Trophoblast cell (in vitro differentiated cells and primary cell): ENCODE data around the gene CTCF.

ENCODE experiments used
- DNase-seq, 2 donors: peaks; one replicate each; pipeline ENCODE4 v3.0.0-alpha.2; 2016
- H2AFZ ChIP-seq: 2 replicates; pipeline ENCODE4 v1.6.1; 2013; ENCODE audit warnings: low read length, moderate library complexity, mild to moderate bottlenecking; ENCODE audit not compliant: insufficient read depth, poor library complexity
- H2AK5ac ChIP-seq: 2 replicates; pipeline ENCODE4 v1.6.1; 2013; ENCODE audit warnings: mild to moderate bottlenecking, low read length
- H2BK120ac ChIP-seq: 2 replicates; pipeline ENCODE4 v1.6.1; 2013; ENCODE audit warnings: low read length, mild to moderate bottlenecking, moderate library complexity; ENCODE audit not compliant: insufficient read depth, poor library complexity
- H2BK12ac ChIP-seq: 2 replicates; pipeline ENCODE4 v1.6.1; 2013; ENCODE audit warnings: mild to moderate bottlenecking, low read length, moderate library complexity
- H2BK5ac ChIP-seq: 2 replicates; pipeline ENCODE4 v1.6.1; 2013; ENCODE audit warnings: low read length, low read depth, moderate library complexity, mild to moderate bottlenecking; ENCODE audit not compliant: poor library complexity
- H3K14ac ChIP-seq: 2 replicates; pipeline ENCODE4 v1.6.1; 2013; ENCODE audit warnings: mild to moderate bottlenecking, low read length
- H3K18ac ChIP-seq: 2 replicates; pipeline ENCODE4 v1.6.1; 2013; ENCODE audit warnings: mild to moderate bottlenecking, low read length
- H3K23ac ChIP-seq: 2 replicates; pipeline ENCODE4 v1.6.1; 2013; ENCODE audit warnings: low read length
- H3K27ac ChIP-seq: 2 replicates; pipeline ENCODE4 v1.5.1; 2013; ENCODE audit warnings: low read depth, mild to moderate bottlenecking, inconsistent platforms, low read length, moderate library complexity
- H3K27me3 ChIP-seq: 2 replicates; pipeline ENCODE4 v1.6.1; 2013; ENCODE audit warnings: inconsistent platforms, mild to moderate bottlenecking, low read length, moderate library complexity; ENCODE audit not compliant: insufficient read depth
- H3K36me3 ChIP-seq, 2 experiments: 1 replicate in 1 of 2; 2 replicates in 1 of 2; pipeline ENCODE4 v1.6.1; 2013; ENCODE audit warnings: low read length in 2 of 2, mild to moderate bottlenecking in 2 of 2, moderate library complexity in 1 of 2; ENCODE audit not compliant: insufficient read depth in 2 of 2, control insufficient read depth in 1 of 2
- H3K4ac ChIP-seq: 2 replicates; pipeline ENCODE4 v1.6.1; 2013; ENCODE audit warnings: low read depth, mild to moderate bottlenecking, low read length, moderate library complexity
- H3K4me1 ChIP-seq, 2 experiments: 1 replicate in 1 of 2; 2 replicates in 1 of 2; pipeline ENCODE4 v1.6.1; 2013; ENCODE audit warnings: low read length in 2 of 2, mild to moderate bottlenecking in 2 of 2, moderate library complexity in 1 of 2; ENCODE audit not compliant: insufficient read depth in 2 of 2, control insufficient read depth in 1 of 2
- H3K4me2 ChIP-seq: 2 replicates; pipeline ENCODE4 v1.6.1; 2013; ENCODE audit warnings: inconsistent platforms, mild to moderate bottlenecking, low read length, moderate library complexity
- H3K4me3 ChIP-seq: 2 replicates; pipeline ENCODE4 v1.5.1; 2013; ENCODE audit warnings: mild to moderate bottlenecking, low read depth, low read length, inconsistent platforms
- H3K79me1 ChIP-seq: one replicate; pipeline ENCODE4 v1.6.1; 2013; ENCODE audit warnings: low read length
- H3K79me2 ChIP-seq: 2 replicates; pipeline ENCODE4 v1.6.1; 2013; ENCODE audit warnings: low read length, mild to moderate bottlenecking; ENCODE audit not compliant: control insufficient read depth, insufficient read depth, poor library complexity
- H3K9ac ChIP-seq: 2 replicates; pipeline ENCODE4 v1.6.1; 2013; ENCODE audit warnings: mild to moderate bottlenecking, low read length
- H3K9me3 ChIP-seq: 2 replicates; pipeline ENCODE4 v1.6.1; 2013; ENCODE audit warnings: low read depth, mild to moderate bottlenecking, control low read depth, inconsistent platforms, low read length; ENCODE audit not compliant: insufficient read depth
- H4K12ac ChIP-seq: 2 replicates; pipeline ENCODE4 v1.6.1; 2013; ENCODE audit warnings: low read depth, mild to moderate bottlenecking, low read length, moderate library complexity
- H4K8ac ChIP-seq: 2 replicates; pipeline ENCODE4 v1.6.1; 2013; ENCODE audit warnings: low read depth, mild to moderate bottlenecking, low read length, moderate library complexity
- H4K91ac ChIP-seq: one replicate; pipeline ENCODE4 v1.6.1; 2013; ENCODE audit warnings: low read depth, mild to moderate bottlenecking, low read length, moderate library complexity
- WGBS: extraction: QIAGEN DNeasy Blood & Tissue Kit; methylation state at CpG from one replicate; pipeline ENCODE4 v1.1.7; 2013; ENCODE audit warnings: missing lambda C conversion rate; ENCODE audit not compliant: insufficient read length, insufficient coverage; ENCODE audit errors: extremely low coverage; 5-methylcytosine and 5-hydroxymethylcytosine counted together

CTCF gene

GRCh38 chr16:67644038-67644437, 81.7 kb downstream of the CTCF start:
- no CpG with 5 or more reads among the region's 9 CpGs for WGBS
- no peak for DNase-seq
- no peak overlapping the region for H2BK120ac ChIP-seq

GRCh38 chr16:67645397-67646121, 83.2 kb downstream of the CTCF start:
- Histone ChIP-seq H3K4me1 (peaks cover 2% of the 10 kb centered on the region in 2 experiments), H4K12ac (no peak overlapping the region), H3K79me1 (no peaks in the 10 kb centered on the region), H3K14ac (no peak overlapping the region), H3K18ac (no peak overlapping the region), H4K91ac (no peak overlapping the region), H2BK5ac (no peak overlapping the region), H2AK5ac (no peak overlapping the region), H3K9me3 (peaks cover 7% of the 10 kb centered on the region), H2BK120ac (no peak overlapping the region), H3K23ac (no peak overlapping the region), H3K4me2 (peak overlapping the region; percentile 60), H3K4me3 (no peak overlapping the region), H3K27ac (no peak overlapping the region), H2BK12ac (no peak overlapping the region), H3K36me3 (no peaks in the 10 kb centered on the region), H3K4ac (no peak overlapping the region), H3K79me2 (no peaks in the 10 kb centered on the region), H3K9ac (no peak overlapping the region), H4K8ac (no peak overlapping the region), H2AFZ (no peak overlapping the region), H3K27me3 (no peaks in the 10 kb centered on the region)
- DNase-seq = no peak
- no CpG with 5 or more reads among the region's 15 CpGs for WGBS

More at GRCh38 chr16:67644038-67644437, 81.7 kb downstream of the CTCF start:
- Histone ChIP-seq H3K4ac (no peak overlapping the region), H3K4me3 (no peak overlapping the region), H3K79me1 (no peaks in the 10 kb centered on the region), H3K4me2 (no peak overlapping the region), H3K18ac (no peak overlapping the region), H3K23ac (no peak overlapping the region), H3K27ac (no peak overlapping the region), H3K14ac (no peak overlapping the region), H4K91ac (no peak overlapping the region), H4K12ac (no peak overlapping the region), H3K79me2 (no peaks in the 10 kb centered on the region), H3K9me3 (peaks cover 4% of the 10 kb centered on the region), H4K8ac (no peak overlapping the region), H2BK12ac (no peak overlapping the region), H3K4me1 (peaks cover 2% of the 10 kb centered on the region in 2 experiments), H2BK5ac (no peak overlapping the region), H3K36me3 (peaks cover 1 to 9% of the 10 kb centered on the region in 2 experiments), H2AFZ (no peak overlapping the region), H2AK5ac (no peak overlapping the region), H3K27me3 (no peaks in the 10 kb centered on the region), H3K9ac (no peak overlapping the region)

GRCh38 chr16:67647111-67647651, 84.9 kb downstream of the CTCF start:
- Histone ChIP-seq H3K18ac (no peak overlapping the region), H4K91ac (no peak overlapping the region), H2BK5ac (no peak overlapping the region), H3K27me3 (no peaks in the 10 kb centered on the region), H3K23ac (no peak overlapping the region), H2BK12ac (no peak overlapping the region), H3K4me3 (no peak overlapping the region), H2BK120ac (no peak overlapping the region), H3K36me3 (no peaks in the 10 kb centered on the region), H4K12ac (no peak overlapping the region), H3K4ac (no peak overlapping the region), H3K4me1 (peaks cover 2% of the 10 kb centered on the region in 2 experiments), H3K9me3 (peaks cover 7% of the 10 kb centered on the region), H3K79me2 (no peaks in the 10 kb centered on the region), H3K9ac (no peak overlapping the region), H2AK5ac (no peak overlapping the region), H3K4me2 (no peak overlapping the region), H3K14ac (no peak overlapping the region), H4K8ac (no peak overlapping the region), H3K27ac (no peak overlapping the region), H3K79me1 (no peaks in the 10 kb centered on the region), H2AFZ (no peak overlapping the region)
- no CpG with 5 or more reads among the region's 15 CpGs for WGBS
- no peak for DNase-seq

GRCh38 chr16:67647681-67648080, 85.4 kb downstream of the CTCF start:
- Histone ChIP-seq H3K36me3 (no peaks in the 10 kb centered on the region), H3K4me1 (peaks cover 2 to 4% of the 10 kb centered on the region in 2 experiments), H3K18ac (no peak overlapping the region), H3K79me2 (no peaks in the 10 kb centered on the region), H3K27me3 (no peaks in the 10 kb centered on the region), H4K8ac (no peak overlapping the region), H3K4me2 (no peak overlapping the region), H3K27ac (no peak overlapping the region), H3K23ac (no peak overlapping the region), H2AK5ac (no peak overlapping the region), H3K4ac (no peak overlapping the region), H2BK12ac (no peak overlapping the region), H3K9me3 (peaks cover 9% of the 10 kb centered on the region), H3K9ac (no peak overlapping the region), H2AFZ (no peak overlapping the region), H3K79me1 (no peaks in the 10 kb centered on the region), H3K14ac (no peak overlapping the region), H3K4me3 (no peak overlapping the region), H4K12ac (no peak overlapping the region), H2BK120ac (no peak overlapping the region), H4K91ac (no peak overlapping the region), H2BK5ac (no peak overlapping the region)
- DNase-seq = no peak
- WGBS = no CpG with 5 or more reads among the region's 13 CpGs
